DND-41 (cell line): Measurements from ENCODE around the gene TSPAN3.

Source experiments
- ATAC-seq: fragments of 200-7000 bp; cut with Tn5 transposase; 3 replicates; pipeline ENCODE4 v1.9.1; 2021; ENCODE audit warnings: low read depth; ENCODE audit not compliant: insufficient read depth
- DNase-seq: peaks from one replicate; pipeline ENCODE4 v3.0.0-alpha.2; 2020
- H2AFZ ChIP-seq: 2 replicates; pipeline ENCODE4 v1.6.0; 2012; ENCODE audit warnings: low read depth, low read length
- H3K27ac ChIP-seq: 2 replicates; pipeline ENCODE4 v1.5.1; 2012; ENCODE audit warnings: low read length, inconsistent platforms
- H3K27me3 ChIP-seq: fragments of 200-600 bp; sonication (generic); 2 replicates; pipeline ENCODE4 v1.6.0; 2012; ENCODE audit warnings: low read length, mild to moderate bottlenecking, inconsistent platforms; ENCODE audit not compliant: insufficient read depth, poor library complexity
- H3K36me3 ChIP-seq: 2 replicates; pipeline ENCODE4 v1.5.1; 2012; ENCODE audit warnings: low read length, inconsistent platforms; ENCODE audit not compliant: insufficient read depth
- H3K4me1 ChIP-seq: 2 replicates; pipeline ENCODE4 v1.5.1; 2012; ENCODE audit warnings: mild to moderate bottlenecking, low read length; ENCODE audit not compliant: insufficient read depth
- H3K4me2 ChIP-seq: 2 replicates; pipeline ENCODE4 v1.6.0; 2012; ENCODE audit warnings: mild to moderate bottlenecking, moderate library complexity, low read length, inconsistent platforms; ENCODE audit not compliant: insufficient read depth
- H3K4me3 ChIP-seq, 2 experiments: fragments of 200-600 bp in 1 of 2; shearing (Covaris generic) in 1 of 2; 2 replicates each; pipeline ENCODE4 v1.5.1; 2012 to 2016; ENCODE audit warnings: inconsistent platforms in 2 of 2, low read length in 2 of 2, mild to moderate bottlenecking in 2 of 2, low read depth in 1 of 2, moderate library complexity in 1 of 2
- H3K79me2 ChIP-seq: 2 replicates; pipeline ENCODE4 v1.6.0; 2012; ENCODE audit warnings: low read length, inconsistent platforms; ENCODE audit not compliant: insufficient read depth
- H3K9ac ChIP-seq: 2 replicates; pipeline ENCODE4 v1.6.0; 2012; ENCODE audit warnings: low read depth, mild to moderate bottlenecking, inconsistent platforms, low read length, moderate library complexity
- H3K9me3 ChIP-seq: 2 replicates; pipeline ENCODE4 v1.5.1; 2012; ENCODE audit warnings: low read length, moderate library complexity, mild to moderate bottlenecking, inconsistent platforms; ENCODE audit not compliant: insufficient read depth, severe bottlenecking
- H4K20me1 ChIP-seq: 2 replicates; pipeline ENCODE4 v1.6.0; 2012; ENCODE audit warnings: low read length; ENCODE audit not compliant: insufficient read depth
- EZH2 ChIP-seq: IDR thresholded peaks from 3 replicates; pipeline ENCODE4 v1.6.1; 2012; ENCODE audit warnings: borderline replicate concordance, low read depth, mild to moderate bottlenecking, moderate library complexity, low read length, inconsistent platforms; ENCODE audit not compliant: severe bottlenecking
- TF ChIP-seq, protein P1 (sequence below): IDR thresholded peaks from 2 replicates; pipeline ENCODE4 v1.5.1; 2012; ENCODE audit warnings: borderline replicate concordance, low read length, moderate library complexity, mild to moderate bottlenecking; ENCODE audit not compliant: poor library complexity, severe bottlenecking; ENCODE audit errors: extremely low read depth

Gene TSPAN3

GRCh38 chr15:77040673-77041072, 30.2 kb downstream of the TSPAN3 start:
- Histone ChIP-seq H3K27ac (no peak overlapping the region), H3K9ac (no peak overlapping the region), H3K79me2 (no peaks in the 10 kb centered on the region), H3K4me3 (no peak overlapping the region), H3K9me3 (no peaks in the 10 kb centered on the region), H3K4me1 (no peaks in the 10 kb centered on the region), H4K20me1 (peaks cover 5% of the 10 kb centered on the region; the same call in 1 of the 2 replicates), H2AFZ (no peak overlapping the region), H3K36me3 (peaks cover 53% of the 10 kb centered on the region), H3K4me2 (no peak overlapping the region), H3K27me3 (no peaks in the 10 kb centered on the region)
- ATAC-seq (no peak), DNase-seq (no peak)
- TF ChIP-seq, protein P1, sequence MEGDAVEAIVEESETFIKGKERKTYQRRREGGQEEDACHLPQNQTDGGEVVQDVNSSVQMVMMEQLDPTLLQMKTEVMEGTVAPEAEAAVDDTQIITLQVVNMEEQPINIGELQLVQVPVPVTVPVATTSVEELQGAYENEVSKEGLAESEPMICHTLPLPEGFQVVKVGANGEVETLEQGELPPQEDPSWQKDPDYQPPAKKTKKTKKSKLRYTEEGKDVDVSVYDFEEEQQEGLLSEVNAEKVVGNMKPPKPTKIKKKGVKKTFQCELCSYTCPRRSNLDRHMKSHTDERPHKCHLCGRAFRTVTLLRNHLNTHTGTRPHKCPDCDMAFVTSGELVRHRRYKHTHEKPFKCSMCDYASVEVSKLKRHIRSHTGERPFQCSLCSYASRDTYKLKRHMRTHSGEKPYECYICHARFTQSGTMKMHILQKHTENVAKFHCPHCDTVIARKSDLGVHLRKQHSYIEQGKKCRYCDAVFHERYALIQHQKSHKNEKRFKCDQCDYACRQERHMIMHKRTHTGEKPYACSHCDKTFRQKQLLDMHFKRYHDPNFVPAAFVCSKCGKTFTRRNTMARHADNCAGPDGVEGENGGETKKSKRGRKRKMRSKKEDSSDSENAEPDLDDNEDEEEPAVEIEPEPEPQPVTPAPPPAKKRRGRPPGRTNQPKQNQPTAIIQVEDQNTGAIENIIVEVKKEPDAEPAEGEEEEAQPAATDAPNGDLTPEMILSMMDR = no peak
- no peak for TF ChIP-seq EZH2

- DNase-seq = no peak
- Histone ChIP-seq H3K9me3 (no peaks in the 10 kb centered on the region), H3K36me3 (peaks cover 45% of the 10 kb centered on the region), H3K27me3 (no peaks in the 10 kb centered on the region), H3K4me3 (no peak overlapping the region), H3K4me2 (no peak overlapping the region), H3K4me1 (no peaks in the 10 kb centered on the region), H4K20me1 (peaks cover 5% of the 10 kb centered on the region; the same call in 1 of the 2 replicates), H3K79me2 (no peaks in the 10 kb centered on the region), H3K9ac (no peak overlapping the region), H2AFZ (no peak overlapping the region), H3K27ac (no peak overlapping the region)
- TF ChIP-seq EZH2 = no peak
- TF ChIP-seq, protein P1 = no peak
- no peak for ATAC-seq
These were observed 31.1 kb downstream of the TSPAN3 start for GRCh38 chr15:77039848-77040247.

- Histone ChIP-seq H3K36me3 (peaks cover 38% of the 10 kb centered on the region), H3K9ac (no peak overlapping the region), H4K20me1 (peaks cover 5% of the 10 kb centered on the region; the same call in 1 of the 2 replicates), H3K27ac (no peak overlapping the region), H3K79me2 (no peaks in the 10 kb centered on the region), H3K4me1 (no peaks in the 10 kb centered on the region), H3K27me3 (no peaks in the 10 kb centered on the region), H2AFZ (no peak overlapping the region), H3K9me3 (no peaks in the 10 kb centered on the region), H3K4me2 (no peak overlapping the region), H3K4me3 (no peak overlapping the region)
- DNase-seq (no peak), ATAC-seq (no peak)
- TF ChIP-seq, protein P1 = no peak
- no peak for TF ChIP-seq EZH2
These were observed 31.7 kb downstream of the TSPAN3 start for GRCh38 chr15:77039217-77039533.
